OCI-LY3 (cell line): Measurements from ENCODE around the gene PAPSS2.

Experiments
- CTCF ChIP-seq: fragments of 200-600, 300-600 bp; sonication (generic); IDR thresholded peaks from 2 replicates; pipeline ENCODE4 v1.5.1; 2014; ENCODE audit warnings: antibody characterized with exemption, low read length, low read depth
- EZH2phosphoT487 ChIP-seq: fragments of 200-600 bp; shearing (Covaris generic); IDR thresholded peaks from 2 replicates; pipeline ENCODE4 v1.6.1; 2018; ENCODE audit warnings: antibody characterized with exemption, mixed run types, low read depth

DNA sequence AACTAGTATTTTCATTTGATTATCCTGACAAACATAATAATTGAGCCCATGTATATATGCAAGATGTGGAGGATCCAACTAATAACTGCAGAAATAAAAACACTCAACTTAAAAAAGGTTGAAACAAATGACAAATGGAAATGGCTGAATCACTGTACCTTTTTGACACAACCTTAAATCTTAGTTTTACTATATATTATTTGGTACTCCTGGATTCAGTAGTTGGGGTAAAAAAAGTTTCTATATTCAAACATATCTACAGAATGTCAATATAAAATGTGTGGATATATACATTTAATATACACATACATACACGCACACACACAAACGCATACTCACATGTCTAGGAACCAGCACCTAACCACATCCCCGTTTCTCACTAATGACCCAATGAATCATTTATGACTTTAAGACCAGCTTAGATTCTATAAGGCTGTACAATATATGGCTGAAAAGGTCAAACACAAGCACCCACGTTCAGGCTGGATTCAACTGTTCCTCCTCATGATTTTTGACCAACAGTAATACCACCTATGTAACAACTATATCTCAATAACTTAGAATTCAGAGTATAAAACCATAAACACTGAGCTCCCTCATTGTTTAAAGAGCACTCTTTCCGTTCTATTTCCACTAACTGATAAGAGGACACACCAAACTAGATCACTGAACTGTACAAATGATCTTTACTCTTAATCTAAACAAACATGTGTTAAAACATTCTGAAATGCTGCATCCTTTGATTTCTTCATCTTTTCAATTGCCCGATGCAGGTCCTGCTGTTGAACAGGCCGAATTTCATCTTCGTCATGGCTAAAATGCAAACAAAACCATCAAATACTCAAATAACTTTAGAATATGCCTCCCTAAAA is 94.6 kb downstream of the PAPSS2 start:
- TF ChIP-seq CTCF, result no peak
- no peak for TF ChIP-seq EZH2phosphoT487
